GM06990 (cell line): Measurements from ENCODE around the gene CBY2.

Experiments used
- DNase-seq: peaks from one replicate; pipeline ENCODE4 v3.0.0-alpha.2; 2011; ENCODE audit not compliant: insufficient read length; ENCODE audit errors: extremely low read depth
- H3K27me3 ChIP-seq: replicated peaks from 2 replicates; pipeline ENCODE4 v1.6.0; 2011; ENCODE audit warnings: low read length; ENCODE audit not compliant: control insufficient read depth, insufficient read depth
- H3K36me3 ChIP-seq: 2 replicates; pipeline ENCODE4 v1.5.1; 2011; ENCODE audit warnings: low read length; ENCODE audit not compliant: control insufficient read depth, insufficient read depth
- H3K4me3 ChIP-seq: replicated peaks from 2 replicates; pipeline ENCODE4 v1.5.1; 2011; ENCODE audit warnings: low read depth, mild to moderate bottlenecking, control low read depth, low read length
- TF ChIP-seq, protein P1 (sequence below): IDR thresholded peaks from 2 replicates; pipeline ENCODE4 v1.5.1; 2011; ENCODE audit warnings: low read length, control low read depth, mild to moderate bottlenecking, inconsistent platforms; ENCODE audit not compliant: insufficient read depth, poor library complexity, severe bottlenecking

Gene CBY2

GRCh38 chr13:45705918-45706317 lies 3.8 kb downstream of the CBY2 start:
- TF ChIP-seq, protein P1, sequence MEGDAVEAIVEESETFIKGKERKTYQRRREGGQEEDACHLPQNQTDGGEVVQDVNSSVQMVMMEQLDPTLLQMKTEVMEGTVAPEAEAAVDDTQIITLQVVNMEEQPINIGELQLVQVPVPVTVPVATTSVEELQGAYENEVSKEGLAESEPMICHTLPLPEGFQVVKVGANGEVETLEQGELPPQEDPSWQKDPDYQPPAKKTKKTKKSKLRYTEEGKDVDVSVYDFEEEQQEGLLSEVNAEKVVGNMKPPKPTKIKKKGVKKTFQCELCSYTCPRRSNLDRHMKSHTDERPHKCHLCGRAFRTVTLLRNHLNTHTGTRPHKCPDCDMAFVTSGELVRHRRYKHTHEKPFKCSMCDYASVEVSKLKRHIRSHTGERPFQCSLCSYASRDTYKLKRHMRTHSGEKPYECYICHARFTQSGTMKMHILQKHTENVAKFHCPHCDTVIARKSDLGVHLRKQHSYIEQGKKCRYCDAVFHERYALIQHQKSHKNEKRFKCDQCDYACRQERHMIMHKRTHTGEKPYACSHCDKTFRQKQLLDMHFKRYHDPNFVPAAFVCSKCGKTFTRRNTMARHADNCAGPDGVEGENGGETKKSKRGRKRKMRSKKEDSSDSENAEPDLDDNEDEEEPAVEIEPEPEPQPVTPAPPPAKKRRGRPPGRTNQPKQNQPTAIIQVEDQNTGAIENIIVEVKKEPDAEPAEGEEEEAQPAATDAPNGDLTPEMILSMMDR = no peak
- Histone ChIP-seq H3K27me3 (no peaks in the 10 kb centered on the region), H3K36me3 (no peaks in the 10 kb centered on the region), H3K4me3 (no peak overlapping the region)
- no peak for DNase-seq

- Histone ChIP-seq H3K27me3 (no peaks in the 10 kb centered on the region), H3K36me3 (no peaks in the 10 kb centered on the region), H3K4me3 (no peak overlapping the region)
- TF ChIP-seq, protein P1 = no peak
- no peak for DNase-seq
Measured at GRCh38 chr13:45707516-45708100, 5.5 kb downstream of the CBY2 start.

GRCh38 chr13:45711951-45712350 lies 9.8 kb downstream of the CBY2 start:
- H3K4me3 ChIP-seq = no peak overlapping the region
- TF ChIP-seq, protein P1 = no peak
- no peaks in the 10 kb centered on the region for H3K36me3 ChIP-seq
- DNase-seq = no peak
- no peaks in the 10 kb centered on the region for H3K27me3 ChIP-seq

GRCh38 chr13:45713106-45713690 lies 11.1 kb downstream of the CBY2 start:
- no peak for DNase-seq
- TF ChIP-seq, protein P1 = no peak
- Histone ChIP-seq H3K4me3 (no peak overlapping the region), H3K36me3 (no peaks in the 10 kb centered on the region), H3K27me3 (no peaks in the 10 kb centered on the region)

DNA sequence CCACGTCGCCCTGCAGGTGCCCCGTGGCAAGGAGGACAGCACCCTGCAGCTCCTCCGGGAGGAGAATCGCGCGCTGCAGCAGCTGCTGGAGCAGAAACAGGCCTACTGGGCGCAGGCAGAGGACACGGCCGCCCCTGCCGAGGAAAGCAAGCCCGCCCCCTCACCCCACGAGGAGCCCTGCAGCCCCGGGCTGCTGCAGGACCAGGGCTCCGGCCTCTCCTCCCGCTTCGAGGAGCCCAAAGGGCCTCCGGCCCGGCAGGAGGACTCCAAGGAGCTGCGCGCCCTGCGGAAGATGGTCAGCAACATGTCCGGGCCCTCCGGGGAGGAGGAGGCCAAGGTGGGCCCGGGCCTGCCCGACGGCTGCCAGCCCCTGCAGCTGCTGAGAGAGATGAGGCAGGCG lies 11.6 kb downstream of the CBY2 start:
- no peaks in the 10 kb centered on the region for H3K27me3 ChIP-seq
- H3K4me3 ChIP-seq = no peak overlapping the region
- TF ChIP-seq, protein P1 = no peak
- H3K36me3 ChIP-seq = no peaks in the 10 kb centered on the region
- no peak for DNase-seq
